PC-9 (cell line): Measurements from ENCODE around the gene KTN1. TPM values are rescaled to one million over a fixed set of nuclear protein-coding genes. Genes with fewer than 3 reads are reported as not detected.

ENCODE experiments used
- BruUV-seq: library from RNA; stranded (reverse); fragments of 400-500 nt; replicated peaks from 2 replicates; lab custom pipeline; 2021; lab: Mats Ljungman, UMichigan
- CTCF ChIA-PET: fragments of 300-600 bp; sonication (Branson Sonifier 250); formaldehyde crosslinking; loops from one replicate; lab custom pipeline; 2022; ENCODE audit warnings: antibody characterized with exemption; lab: Charles Lee
- POLR2A ChIA-PET: fragments of 300-600 bp; sonication (Branson Sonifier 250); formaldehyde crosslinking; loops from one replicate; lab custom pipeline; 2022; ENCODE audit warnings: antibody characterized with exemption; ENCODE audit not compliant: unreplicated experiment; lab: Charles Lee
- DNase-seq, 2 experiments: peaks; one replicate each; pipeline versions ENCODE4 v3.0.0 to v3.0.0-alpha.2; 2015 to 2022; ENCODE audit warnings: mixed read lengths in 1 of 2
- H2AFZ ChIP-seq: fragments of 200-600 bp; sonication (generic); 2 replicates; pipeline ENCODE4 v1.8.1; 2017; ENCODE audit warnings: antibody characterized with exemption
- H3F3A ChIP-seq: fragments of 200-600 bp; sonication (generic); 2 replicates; pipeline ENCODE4 v1.8.1; 2017; ENCODE audit warnings: antibody characterized with exemption, mild to moderate bottlenecking, low read depth; ENCODE audit not compliant: insufficient read depth
- H3K27ac ChIP-seq: fragments of 200-600 bp; sonication (generic); 2 replicates; pipeline ENCODE4 v1.6.1; 2016; ENCODE audit warnings: mixed run types
- H3K27me3 ChIP-seq: fragments of 200-600 bp; sonication (generic); 2 replicates; pipeline ENCODE4 v1.6.1; 2016; ENCODE audit warnings: low read depth, mixed run types; ENCODE audit not compliant: insufficient read depth
- H3K36me3 ChIP-seq: fragments of 200-600 bp; sonication (generic); 2 replicates; pipeline ENCODE4 v1.6.1; 2016; ENCODE audit warnings: low read depth, mixed run types
- H3K4me1 ChIP-seq: fragments of 200-600 bp; sonication (generic); replicated peaks from 2 replicates; pipeline ENCODE4 v1.6.1; 2016; ENCODE audit warnings: mixed run types; ENCODE audit not compliant: insufficient read depth
- H3K4me2 ChIP-seq: fragments of 200-600 bp; sonication (generic); 2 replicates; pipeline ENCODE4 v1.6.1; 2017; ENCODE audit warnings: mixed run types
- H3K4me3 ChIP-seq: fragments of 200-600 bp; sonication (generic); 2 replicates; pipeline ENCODE4 v1.6.1; 2016; ENCODE audit warnings: mixed run types
- H3K79me2 ChIP-seq: fragments of 200-600 bp; sonication (generic); 2 replicates; pipeline ENCODE4 v1.6.1; 2017; ENCODE audit warnings: low read depth, mixed run types
- H3K9me2 ChIP-seq: fragments of 200-600 bp; sonication (generic); 2 replicates; pipeline ENCODE4 v1.8.1; 2017; ENCODE audit warnings: mild to moderate bottlenecking; ENCODE audit not compliant: insufficient read depth
- H3K9me3 ChIP-seq: fragments of 200-600 bp; sonication (generic); 2 replicates; pipeline ENCODE4 v1.8.1; 2016; ENCODE audit warnings: low read depth; ENCODE audit not compliant: insufficient read depth
- H4K20me1 ChIP-seq: fragments of 200-600 bp; sonication (generic); 2 replicates; pipeline ENCODE4 v1.8.1; 2017; ENCODE audit not compliant: insufficient read depth
- CTCF ChIP-seq: fragments of 200-600 bp; sonication (generic); conservative IDR thresholded peaks from 2 replicates; pipeline ENCODE4 v1.6.1; 2017; ENCODE audit warnings: mixed run types, antibody characterized with exemption, mild to moderate bottlenecking, moderate library complexity
- EZH2 ChIP-seq: fragments of 200-600 bp; sonication (generic); IDR thresholded peaks from 2 replicates; pipeline ENCODE4 v1.8.0; 2017; ENCODE audit warnings: antibody characterized with exemption, low read depth
- intact Hi-C: fragments of 100-400 bp; cut with micrococcal nuclease; formaldehyde crosslinking; loops from one replicate; pipeline ENCODE4 v1.10.0; 2022; ENCODE audit not compliant: unreplicated experiment
- total RNA-seq: library from RNA; stranded (reverse); gene quantifications from 2 replicates; pipeline ENCODE4 v1.2.3, GENCODE V29; 2021

KTN1 gene
- total RNA-seq, 1 experiment from 2014 or later, result 250 TPM

GRCh38 chr14:55645145-55645544 lies 65.1 kb downstream of the KTN1 start:
- TF ChIP-seq CTCF (no peak), EZH2 (no peak)
- Histone ChIP-seq H3K4me1 (no peaks in the 10 kb centered on the region), H3K27me3 (no peaks in the 10 kb centered on the region), H3K4me2 (no peak overlapping the region), H3K9me3 (no peaks in the 10 kb centered on the region), H3K79me2 (no peaks in the 10 kb centered on the region), H3K27ac (no peak overlapping the region), H3K4me3 (no peak overlapping the region), H3K9me2 (no peaks in the 10 kb centered on the region), H4K20me1 (no peaks in the 10 kb centered on the region; the same call in 1 of the 2 replicates), H3K36me3 (peaks cover 39% of the 10 kb centered on the region), H3F3A (peaks cover 27% of the 10 kb centered on the region), H2AFZ (no peak overlapping the region)
- no peak for DNase-seq
- intact Hi-C loops, result no loop called here
- POLR2A ChIA-PET, result interaction anchor here (0.7 kb wide), 1 partner anchor 454 kb away, joined by 5 read pairs; the partner anchor contains the start of gene DLGAP5
- BruUV-seq, result no TSS peak
- CTCF ChIA-PET, result no interaction called here

- no peak overlapping the region for H3K4me2 ChIP-seq
- no peaks in the 10 kb centered on the region for H3K4me1 ChIP-seq
- no peaks in the 10 kb centered on the region for H3K9me2 ChIP-seq
- POLR2A ChIA-PET, result no interaction called here
- intact Hi-C loops, result no loop called here
- no peaks in the 10 kb centered on the region for H3K9me3 ChIP-seq
- peaks cover 36% of the 10 kb centered on the region for H3K36me3 ChIP-seq
- no peaks in the 10 kb centered on the region for H3K79me2 ChIP-seq
- no peaks in the 10 kb centered on the region for H3K27me3 ChIP-seq
- TF ChIP-seq CTCF, result no peak
- no peak for TF ChIP-seq EZH2
- H3K4me3 ChIP-seq, result no peak overlapping the region
- H2AFZ ChIP-seq, result no peak overlapping the region
- H3F3A ChIP-seq, result peaks cover 34% of the 10 kb centered on the region
- H3K27ac ChIP-seq, result no peak overlapping the region
- DNase-seq, result no peak
- BruUV-seq, result no TSS peak
- CTCF ChIA-PET, result no interaction called here
- H4K20me1 ChIP-seq, result no peaks in the 10 kb centered on the region; the same call in 1 of the 2 replicates
Observed at GRCh38 chr14:55645845-55646832, 66.1 kb downstream of the KTN1 start.

- DNase-seq, result no peak
- Histone ChIP-seq H3K9me3 (no peaks in the 10 kb centered on the region), H3K4me3 (no peak overlapping the region), H3F3A (peaks cover 31% of the 10 kb centered on the region), H3K4me1 (no peaks in the 10 kb centered on the region), H3K4me2 (no peak overlapping the region), H3K9me2 (no peaks in the 10 kb centered on the region), H3K27ac (no peak overlapping the region), H4K20me1 (no peaks in the 10 kb centered on the region; the same call in 1 of the 2 replicates), H3K79me2 (no peaks in the 10 kb centered on the region), H3K27me3 (no peaks in the 10 kb centered on the region), H2AFZ (no peak overlapping the region), H3K36me3 (peaks cover 35% of the 10 kb centered on the region)
- ChIA-PET POLR2A (no interaction called here), CTCF (no interaction called here)
- no TSS peak for BruUV-seq
- TF ChIP-seq EZH2, result no peak
- no peak for TF ChIP-seq CTCF
- intact Hi-C loops, result no loop called here
Observed at GRCh38 chr14:55650992-55651391, 71.0 kb downstream of the KTN1 start.
